Stimulated activated CD8-positive, alpha-beta memory T cell treated with anti-CD3 and anti-CD28 coated beads, Interleukin-12 subunit alpha, Interleukin-12 subunit beta, amount 100 ng/mL, for 24 hours (primary cell): ENCODE results near the gene GALNT14.

ENCODE experiments used
- DNase-seq: peaks from one replicate; pipeline ENCODE4 v3.0.0-alpha.2; 2020; ENCODE audit errors: extremely low read depth

Gene GALNT14

DNA sequence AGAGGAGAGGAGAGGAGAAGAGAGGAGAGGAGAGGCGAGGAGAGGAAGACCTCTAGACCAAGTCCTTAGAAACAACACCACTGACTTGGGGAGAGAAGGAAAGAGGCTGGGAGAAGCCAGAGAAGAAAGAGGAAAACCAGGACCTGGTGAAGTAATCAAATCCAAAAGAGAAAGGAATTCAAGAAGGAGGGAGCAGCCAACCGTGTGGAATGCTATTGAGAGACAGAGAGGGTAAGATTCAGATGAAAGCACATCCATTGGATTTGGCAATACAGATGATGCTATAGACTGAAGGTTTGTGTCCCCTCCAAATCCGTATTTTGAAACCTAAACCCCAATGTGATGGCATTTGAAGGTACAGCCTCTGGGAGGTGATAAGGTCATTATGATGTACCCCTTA, 50.7 kb downstream of the GALNT14 start:
- DNase-seq = no peak

GRCh38 chr2:31086590-31086989, 51.6 kb downstream of the GALNT14 start:
- no peak for DNase-seq

DNA sequence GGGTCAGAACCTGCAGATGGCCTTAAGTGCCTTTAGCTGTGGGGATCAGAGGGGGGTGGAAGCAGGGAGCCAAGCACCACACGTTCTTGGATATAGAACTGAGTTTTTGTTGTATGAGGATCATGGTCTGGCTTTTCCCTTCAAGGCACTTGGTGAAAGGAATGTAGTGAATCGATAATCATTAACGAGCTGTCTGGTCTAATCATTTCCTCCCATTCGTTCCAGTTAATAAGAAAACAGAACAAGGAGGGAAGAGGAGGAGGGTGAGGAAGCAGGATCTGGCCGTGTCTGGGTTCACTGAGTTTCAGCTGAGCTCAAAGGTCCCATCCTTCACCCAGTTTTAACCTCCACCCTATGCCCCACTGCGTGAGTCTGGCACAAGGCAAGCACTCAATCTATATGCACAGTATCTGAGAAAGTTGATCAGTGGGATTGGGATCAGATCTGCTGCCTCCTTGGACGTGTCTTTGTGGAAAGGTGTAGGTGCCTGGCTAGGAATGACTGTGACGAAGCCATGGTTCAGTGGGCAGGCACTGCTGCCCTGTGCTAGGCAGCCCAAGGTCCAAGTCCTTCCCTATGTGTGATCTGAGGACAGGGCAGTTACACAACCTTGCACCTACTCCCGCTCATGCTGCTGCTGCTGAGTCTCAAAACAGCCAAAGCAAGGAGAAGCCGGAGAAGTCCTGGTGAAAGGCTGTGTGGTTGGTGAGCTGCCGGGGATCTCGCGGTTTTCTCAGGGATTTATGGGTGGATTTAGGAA, 54.8 kb downstream of the GALNT14 start:
- no peak for DNase-seq

GRCh38 chr2:31082002-31082401, 56.2 kb downstream of the GALNT14 start:
- no peak for DNase-seq

GRCh38 chr2:31081492-31081891, 56.7 kb downstream of the GALNT14 start:
- DNase-seq = no peak

DNA sequence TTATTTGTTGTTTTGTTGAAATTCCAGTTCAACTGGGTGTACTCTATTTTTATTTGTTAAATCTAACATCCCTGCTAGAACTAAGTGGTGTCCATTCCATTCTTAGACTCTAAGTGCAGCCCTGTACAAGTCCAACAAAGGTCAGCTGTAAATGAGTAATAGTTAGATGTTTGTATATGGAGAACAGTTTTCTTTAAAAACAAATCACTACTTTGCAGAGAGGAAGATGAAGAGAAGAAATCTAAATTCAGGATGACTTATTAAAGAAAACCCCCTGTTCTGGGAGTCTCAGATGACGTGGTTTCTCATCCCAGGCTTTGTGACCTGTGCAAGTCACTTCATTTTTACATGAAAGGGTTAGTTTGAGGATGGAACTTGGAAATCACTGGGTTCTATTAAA, 57.9 kb downstream of the GALNT14 start:
- DNase-seq = no peak

DNA sequence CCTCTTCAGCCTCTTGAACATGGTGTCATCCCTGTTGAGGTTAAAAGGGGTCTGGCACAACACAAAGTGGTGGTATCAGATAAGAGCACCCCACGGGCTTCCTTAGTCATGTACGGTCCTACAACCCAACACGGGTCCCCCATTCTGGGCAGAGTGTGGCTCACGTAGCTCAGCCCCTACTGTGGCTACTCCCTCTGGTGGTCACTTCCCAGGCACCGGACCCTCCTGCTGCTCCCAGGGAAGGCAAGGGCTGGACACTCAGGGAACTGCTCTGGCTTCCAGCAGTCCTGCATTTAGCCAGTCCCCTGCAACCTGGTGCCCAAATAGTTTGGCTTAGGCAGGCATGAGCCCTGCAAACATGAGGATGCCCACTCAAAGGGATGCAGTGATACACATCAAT, 58.6 kb downstream of the GALNT14 start:
- DNase-seq = no peak

DNA sequence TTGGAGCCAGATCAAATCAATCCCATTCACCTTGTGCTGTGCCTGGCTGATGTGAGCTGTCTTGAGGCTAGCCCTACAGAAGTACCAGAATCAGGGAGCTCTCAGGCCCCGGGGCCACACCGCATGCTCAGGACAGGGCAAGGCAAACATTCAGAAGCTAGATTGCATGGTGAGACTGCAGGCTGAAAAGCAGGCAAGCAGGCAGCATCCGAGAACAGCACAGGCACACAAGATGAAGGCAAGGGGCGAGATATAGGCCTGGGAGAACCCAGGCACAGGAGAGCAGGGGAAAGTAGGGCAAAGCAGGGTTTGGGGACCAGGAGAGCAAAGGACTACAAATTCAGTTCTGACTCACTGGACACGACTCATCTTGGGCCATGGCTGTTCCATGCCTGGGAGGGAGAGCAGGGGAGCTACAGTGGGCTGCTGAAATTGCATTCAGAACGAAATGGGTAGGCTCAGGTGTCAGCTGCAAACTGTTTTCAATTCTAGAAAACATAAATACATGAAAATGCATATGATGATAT, 59.6 kb downstream of the GALNT14 start:
- DNase-seq = no peak

DNA sequence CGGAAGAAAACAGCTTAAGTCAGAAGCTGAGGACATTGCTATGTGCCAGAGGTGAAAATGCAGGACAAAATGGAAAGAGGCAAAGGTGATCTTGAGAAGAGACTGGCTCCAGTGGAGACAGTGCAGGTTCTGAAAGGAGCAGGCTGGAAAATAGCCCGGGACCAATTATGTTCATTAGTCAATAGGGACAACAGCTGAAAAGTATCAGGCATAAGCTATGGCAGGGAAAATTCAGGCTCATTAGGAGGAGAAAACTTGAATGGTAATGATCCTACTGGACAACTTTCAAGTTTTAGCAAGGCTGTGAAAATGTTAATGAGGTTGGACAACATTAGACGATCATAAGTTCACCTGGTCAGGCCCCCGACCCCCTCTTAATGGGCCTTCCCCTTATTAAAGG, 60.2 kb downstream of the GALNT14 start:
- DNase-seq = no peak

DNA sequence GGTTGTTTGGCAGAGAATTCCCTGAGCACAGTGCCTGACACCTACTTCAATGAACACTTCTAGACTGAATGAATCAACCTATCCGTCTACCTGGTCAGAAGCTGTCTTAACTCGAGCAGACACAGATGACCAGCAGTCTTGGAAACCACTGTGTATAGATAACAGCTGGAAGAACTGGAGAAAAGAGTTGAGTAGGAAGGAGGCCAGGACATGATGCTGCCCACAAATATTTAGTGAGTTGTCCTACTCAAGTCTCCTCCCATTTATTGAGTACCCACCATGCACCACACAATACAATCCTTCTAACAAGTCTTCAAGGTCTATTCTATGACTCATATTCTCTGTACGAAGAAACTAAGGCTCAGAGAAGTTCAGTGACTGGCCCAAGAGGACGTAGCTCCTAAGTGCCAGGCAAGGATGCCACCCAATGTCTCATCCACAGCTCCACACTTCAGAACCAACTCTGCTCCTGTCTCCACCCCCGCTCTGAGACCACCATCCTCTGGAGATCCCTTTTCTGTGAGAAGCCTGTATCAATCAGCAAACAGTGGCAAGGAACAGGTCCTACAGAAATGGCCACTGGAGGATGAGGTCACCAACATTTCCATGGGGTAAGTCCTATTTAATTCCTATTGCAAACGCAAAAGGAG, 62.2 kb downstream of the GALNT14 start:
- DNase-seq = no peak

- no peak for DNase-seq
These were observed 62.8 kb downstream of the GALNT14 start for GRCh38 chr2:31075431-31075830.

GRCh38 chr2:31071741-31072140, 66.5 kb downstream of the GALNT14 start:
- no peak for DNase-seq

GRCh38 chr2:31070339-31071125, 67.7 kb downstream of the GALNT14 start:
- DNase-seq = no peak

- no peak for DNase-seq
These were observed 68.5 kb downstream of the GALNT14 start for GRCh38 chr2:31069643-31070325.

DNA sequence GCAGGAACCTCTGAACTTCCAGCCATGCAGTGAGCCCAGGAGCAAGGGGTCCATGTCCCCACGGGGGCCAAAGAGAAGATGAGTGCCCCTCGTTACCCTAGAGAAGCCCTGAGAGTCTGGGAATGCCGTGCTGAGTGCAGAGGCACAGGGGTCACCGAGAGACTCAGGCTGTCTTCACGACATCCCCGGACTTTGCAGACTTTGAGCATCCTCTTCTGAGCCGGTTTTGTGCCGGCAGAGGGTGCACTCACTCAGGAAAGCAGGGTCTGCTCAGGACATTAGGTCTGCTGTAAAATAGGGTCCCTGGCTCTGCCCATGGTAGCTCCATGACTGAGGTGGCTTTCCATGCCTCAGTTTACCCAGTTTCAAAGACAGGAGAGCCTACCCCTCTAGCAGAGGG, 71.0 kb downstream of the GALNT14 start:
- DNase-seq = no peak

- no peak for DNase-seq
These were observed 71.7 kb downstream of the GALNT14 start for GRCh38 chr2:31066551-31066950.

DNA sequence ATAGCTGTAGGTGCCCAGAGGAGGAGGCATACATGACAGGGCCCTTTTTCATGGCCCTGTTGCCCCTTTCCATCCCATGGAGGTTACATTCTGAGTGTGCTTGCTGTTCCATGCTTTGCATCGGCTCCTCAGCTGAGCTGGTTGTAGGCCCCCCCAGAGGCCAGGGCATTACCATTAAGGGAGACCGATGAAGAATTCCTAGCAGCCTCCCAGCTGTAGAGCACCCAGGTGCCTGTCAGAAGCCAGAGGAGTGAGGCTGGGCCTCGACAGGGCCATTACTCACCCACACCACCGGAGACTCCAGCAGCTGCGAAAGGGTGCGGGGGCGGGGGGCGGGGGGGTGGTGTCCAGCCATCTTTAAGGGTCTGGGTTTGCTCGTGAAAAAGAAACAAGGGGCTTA, 72.2 kb downstream of the GALNT14 start:
- DNase-seq = no peak

- no peak for DNase-seq
These were observed 72.9 kb downstream of the GALNT14 start for GRCh38 chr2:31065356-31065755.

DNA sequence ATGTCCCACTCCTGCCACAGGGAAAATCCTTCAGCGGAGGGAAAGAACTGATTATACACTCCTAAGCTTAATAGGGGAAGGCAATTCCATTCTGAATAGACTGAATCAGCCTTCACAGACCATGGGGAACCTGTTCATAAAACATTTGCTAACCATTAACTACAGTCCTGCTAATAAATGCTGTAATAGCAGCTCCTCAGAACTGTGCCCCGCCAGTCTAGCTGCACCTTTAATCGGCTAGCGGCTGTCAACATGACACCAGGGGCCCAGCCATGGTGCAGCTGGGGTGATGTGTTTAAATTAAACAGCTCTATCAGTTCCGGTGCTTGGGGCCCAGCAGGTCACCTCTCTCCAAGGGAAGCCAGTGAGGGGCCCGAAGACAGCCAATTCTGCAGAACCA, 77.8 kb downstream of the GALNT14 start:
- DNase-seq = no peak

DNA sequence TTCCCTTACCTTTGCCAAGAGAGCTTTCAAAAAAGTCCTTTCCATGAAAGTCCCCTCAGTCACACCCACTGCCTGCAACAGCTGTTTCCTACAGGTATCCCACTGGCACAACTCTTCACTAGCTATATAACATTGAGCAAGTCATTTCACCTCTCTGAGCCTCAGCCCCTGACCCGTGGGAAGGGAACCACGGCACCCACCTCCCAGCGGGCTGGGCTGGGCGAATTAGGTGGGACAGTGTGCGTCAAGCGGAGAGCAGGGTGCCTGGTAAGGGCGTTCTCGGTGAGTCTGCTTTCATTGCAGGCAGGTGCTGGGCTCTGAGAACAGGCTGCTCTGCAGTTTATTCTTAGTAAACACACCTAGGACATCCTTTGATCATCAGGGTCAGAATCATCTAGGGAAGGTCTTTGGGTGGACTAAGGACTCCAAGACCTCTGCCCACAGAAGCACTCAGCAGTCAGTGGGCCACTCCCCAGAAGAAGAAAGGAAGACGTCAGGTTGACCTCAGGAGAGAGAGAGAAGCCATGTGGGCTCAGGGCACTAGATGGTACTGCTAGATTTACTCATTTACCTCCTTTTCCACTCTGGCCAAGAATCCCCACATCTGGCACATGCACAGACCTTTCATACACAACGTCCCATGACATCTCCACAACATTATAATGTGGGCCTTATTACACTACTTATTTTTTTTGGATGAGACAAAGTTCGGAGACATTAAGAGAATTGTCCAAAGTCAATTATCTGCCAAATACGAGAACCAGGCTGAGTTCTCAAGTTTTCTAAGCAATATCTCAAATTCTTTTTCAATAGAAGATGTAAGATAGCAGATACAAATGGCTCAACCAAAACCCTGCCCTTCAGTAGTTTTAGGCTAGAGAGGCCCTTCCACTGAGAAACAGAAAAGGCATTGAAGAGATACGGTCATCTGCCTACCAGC, 79.9 kb downstream of the GALNT14 start:
- DNase-seq = no peak

DNA sequence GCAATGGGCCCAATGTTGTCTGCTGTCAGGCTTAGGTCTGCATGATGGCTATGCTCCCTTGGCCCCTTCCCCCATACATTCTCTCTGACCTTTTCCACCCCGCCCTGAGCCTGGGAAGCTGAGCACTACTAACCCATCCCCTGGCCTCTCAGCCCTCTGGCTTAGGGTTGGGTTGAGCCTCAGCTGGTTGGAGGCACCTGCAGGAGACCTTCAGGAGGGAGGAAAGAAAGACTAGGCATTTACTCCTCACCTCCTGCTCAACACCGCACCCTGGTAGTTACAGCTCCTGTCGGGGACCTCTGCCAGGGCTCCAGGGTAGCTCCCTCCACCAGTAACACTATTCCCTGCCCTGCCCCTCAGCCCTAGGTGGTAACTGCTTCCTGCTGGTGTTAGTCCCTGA, 80.5 kb downstream of the GALNT14 start:
- DNase-seq = no peak
